NCI-H1694 (cell line): ENCODE results near the gene AGTRAP.
A peak's percentile ranks its signal among the peaks of the same experiment; 100 is the strongest.

Experiments
- DNase-seq: peaks from one replicate; lab custom pipeline; 2025; lab: John Stamatoyannopoulos, UW

Gene AGTRAP

GRCh38 chr1:11735854-11736745 lies at the start of gene AGTRAP:
Gene AGTRAP (plus strand): TSS chr1:11736136. CDS start chr1:11736209, 73 bp downstream.
- no peak for DNase-seq

GRCh38 chr1:11688506-11688905 lies 47.4 kb upstream of the AGTRAP start:
- DNase-seq = no peak

- no peak for DNase-seq
These were observed 45.3 kb upstream of the AGTRAP start for GRCh38 chr1:11690397-11691301.

- no peak for DNase-seq
These were observed 44.5 kb upstream of the AGTRAP start, which contains the start of gene DRAXIN for GRCh38 chr1:11691302-11691914. Gene DRAXIN (plus strand): TSS chr1:11691710. CDS start chr1:11706259, 14,549 bp downstream.

GRCh38 chr1:11691928-11692711 lies 43.8 kb upstream of the AGTRAP start:
- no peak for DNase-seq

- no peak for DNase-seq
These were observed 42.8 kb upstream of the AGTRAP start for GRCh38 chr1:11693024-11693590.

- DNase-seq = no peak
These were observed 42.0 kb upstream of the AGTRAP start for GRCh38 chr1:11693917-11694316.

GRCh38 chr1:11695861-11696260 lies 40.1 kb upstream of the AGTRAP start:
- DNase-seq = no peak

- DNase-seq = no peak
These were observed 38.6 kb upstream of the AGTRAP start for GRCh38 chr1:11697188-11697892.

GRCh38 chr1:11697893-11698210 lies 38.1 kb upstream of the AGTRAP start:
- DNase-seq = no peak

- no peak for DNase-seq
These were observed 35.1 kb upstream of the AGTRAP start for GRCh38 chr1:11700601-11701467.

- DNase-seq = peak; percentile 57
These were observed 34.4 kb upstream of the AGTRAP start for GRCh38 chr1:11701551-11701961.

GRCh38 chr1:11701981-11702803 lies 33.7 kb upstream of the AGTRAP start:
- no peak for DNase-seq

- no peak for DNase-seq
These were observed 32.4 kb upstream of the AGTRAP start for GRCh38 chr1:11703357-11704193.

- DNase-seq = no peak
These were observed 31.8 kb upstream of the AGTRAP start for GRCh38 chr1:11704194-11704529.

- DNase-seq = no peak
These were observed 31.1 kb upstream of the AGTRAP start for GRCh38 chr1:11704691-11705475.

- no peak for DNase-seq
These were observed 30.3 kb upstream of the AGTRAP start for GRCh38 chr1:11705596-11705995.
